Kidney (tissue), 14 donors: Measurements from ENCODE around the gene NAXD. TPM values are rescaled to one million over a fixed set of nuclear protein-coding genes. Genes with fewer than 3 reads are reported as not detected.
A peak's percentile ranks its signal among the peaks of the same experiment; 100 is the strongest.

Source experiments
- DNase-seq, 5 donors: peaks; one replicate each; pipeline ENCODE4 v3.0.0-alpha.2; 2013 to 2020
- FAIRE-seq: peaks from 2 replicates; lab custom pipeline; 2012; peaks lifted over from hg19 to GRCh38; lab: Jason Lieb, UNC
- H3K27ac ChIP-seq, 2 donors: one replicate each; pipeline ENCODE4 v1.7.0; 2013; ENCODE audit warnings: low read depth in 2 of 2, low read length in 2 of 2, inconsistent platforms in 1 of 2
- H3K27me3 ChIP-seq: one replicate; pipeline ENCODE4 v1.7.1; 2013; ENCODE audit warnings: low read length, inconsistent platforms; ENCODE audit not compliant: control insufficient read depth, insufficient read depth
- H3K36me3 ChIP-seq, 3 donors: one replicate each; pipeline versions ENCODE4 v1.7.0 to v1.7.1; 2013; ENCODE audit warnings: low read length in 3 of 3, control low read depth in 1 of 3, inconsistent platforms in 1 of 3; ENCODE audit not compliant: insufficient read depth in 3 of 3, control insufficient read depth in 2 of 3
- H3K4me1 ChIP-seq, 3 donors: one replicate each; pipeline versions ENCODE4 v1.7.0 to v1.7.1; 2013; ENCODE audit warnings: low read length in 3 of 3, inconsistent platforms in 1 of 3, low read depth in 1 of 3; ENCODE audit not compliant: control insufficient read depth in 2 of 3, insufficient read depth in 2 of 3
- H3K4me3 ChIP-seq, 3 donors: one replicate each; pipeline versions ENCODE4 v1.7.0 to v1.8.1; 2013; ENCODE audit warnings: low read length in 3 of 3, control low read depth in 1 of 3, inconsistent platforms in 1 of 3
- H3K9ac ChIP-seq, 3 donors: one replicate each; pipeline versions ENCODE4 v1.7.0 to v1.7.1; 2013; ENCODE audit warnings: low read length in 3 of 3, control low read depth in 1 of 3, inconsistent platforms in 1 of 3
- H3K9me3 ChIP-seq, 3 donors: one replicate each; pipeline versions ENCODE4 v1.7.0 to v1.7.1; 2013; ENCODE audit warnings: low read length in 3 of 3, control low read depth in 1 of 3, inconsistent platforms in 1 of 3; ENCODE audit not compliant: control insufficient read depth in 2 of 3, insufficient read depth in 1 of 3
- CTCF ChIP-seq: IDR thresholded peaks from 3 replicates; pipeline ENCODE4 v1.5.1; 2012; ENCODE audit warnings: mild to moderate bottlenecking, moderate library complexity, borderline replicate concordance; ENCODE audit not compliant: insufficient read depth; ENCODE audit errors: extremely low read depth
- intact Hi-C: fragments of 100-400 bp; cut with DNase I; formaldehyde crosslinking; loops from one replicate; pipeline ENCODE4 v1.11.1; 2022
- polyA plus RNA-seq: library from polyadenylated mRNA; stranded (reverse); fragments of 350-450 nt; fragmentation: Illumina TruSeq; extraction: RNeasy Lipid Tissue Mini Kit (QIAGEN cat#74804); gene quantifications from one replicate; pipeline ENCODE4 v1.2.3, GENCODE V29; 2014; ENCODE audit warnings: low read depth, low replicate concordance; ENCODE audit not compliant: insufficient read depth
- total RNA-seq: library from RNA; stranded (reverse); fragmentation: NEBNext Ultra II Directional; extraction: Animal tissue kit (Norgen Biotek cat#: 25700); gene quantifications from one replicate; pipeline ENCODE4 v1.2.1, GENCODE V29; 2021
- donor health status: control.
- donor health status: control.
- donor health status: control.
- donor health status: control.
- donor health status: control.
- donor health status: DM: yes; HTN: yes; CAD: no.
- donor health status: Normal renal cell carcinoma (clear cell type).

NAXD gene
- total and polyA plus RNA-seq, 2 donors from 2014 or later, result 37.9 to 52.7 TPM

- Histone ChIP-seq H3K36me3 (peaks cover 0 to 10% (median 0%) of the 10 kb centered on the region in 3 donors), H3K27ac (no peak overlapping the region), H3K27me3 (no peaks in the 10 kb centered on the region), H3K9ac (no peak overlapping the region), H3K4me3 (no peak overlapping the region), H3K4me1 (no peaks in the 10 kb centered on the region), H3K9me3 (no peaks in the 10 kb centered on the region)
- FAIRE-seq (no peak), DNase-seq (peak; percentile 33 to 71 (median 58))
- no peak for TF ChIP-seq CTCF
- intact Hi-C loops, result no loop called here
These were observed 36.9 kb downstream of the NAXD start for GRCh38 chr13:110652231-110652730.

- Histone ChIP-seq H3K9ac (no peak overlapping the region), H3K36me3 (peaks cover 0 to 10% (median 0%) of the 10 kb centered on the region in 3 donors), H3K4me1 (no peaks in the 10 kb centered on the region), H3K9me3 (no peaks in the 10 kb centered on the region), H3K4me3 (no peak overlapping the region), H3K27me3 (no peaks in the 10 kb centered on the region), H3K27ac (no peak overlapping the region)
- intact Hi-C loops, result no loop called here
- FAIRE-seq (no peak), DNase-seq (peak in 1 of 5 donors; percentile 24)
- no peak for TF ChIP-seq CTCF
These were observed 37.4 kb downstream of the NAXD start for GRCh38 chr13:110652764-110653163.

- H3K9ac ChIP-seq, result no peak overlapping the region
- no peak overlapping the region for H3K27ac ChIP-seq
- H3K36me3 ChIP-seq, result peaks cover 0 to 10% (median 0%) of the 10 kb centered on the region in 3 donors
- H3K27me3 ChIP-seq, result no peaks in the 10 kb centered on the region
- FAIRE-seq (no peak), DNase-seq (peak in 1 of 5 donors; percentile 28)
- peaks cover 0 to 4% (median 0%) of the 10 kb centered on the region in 3 donors for H3K9me3 ChIP-seq
- intact Hi-C loops, result no loop called here
- no peak for TF ChIP-seq CTCF
- H3K4me3 ChIP-seq, result no peak overlapping the region
- H3K4me1 ChIP-seq, result no peaks in the 10 kb centered on the region
These were observed 37.9 kb downstream of the NAXD start for GRCh38 chr13:110653271-110653670.

- FAIRE-seq, result no peak
These were observed 38.5 kb downstream of the NAXD start for GRCh38 chr13:110653851-110654250.

More at GRCh38 chr13:110653851-110654250, 38.5 kb downstream of the NAXD start:
- intact Hi-C loops, result no loop called here
- TF ChIP-seq CTCF, result no peak
- no peaks in the 10 kb centered on the region for H3K4me1 ChIP-seq
- H3K27ac ChIP-seq, result no peak overlapping the region
- H3K9ac ChIP-seq, result no peak overlapping the region
- H3K36me3 ChIP-seq, result peaks cover 0 to 10% (median 0%) of the 10 kb centered on the region in 3 donors
- H3K27me3 ChIP-seq, result no peaks in the 10 kb centered on the region
- H3K4me3 ChIP-seq, result no peak overlapping the region
- peak in 2 of 5 donors; percentile 20 to 65 for DNase-seq
- peaks cover 0 to 4% (median 0%) of the 10 kb centered on the region in 3 donors for H3K9me3 ChIP-seq
